Suprapubic skin (tissue), 3 donors: ENCODE results near the gene MRPL10.

Experiments
- CTCF ChIP-seq, 2 donors: fragments of 200-600 bp in 1 of 2; fragments of 450-650 bp in 1 of 2; sonication (generic) in 1 of 2; IDR thresholded peaks; one replicate each; pipeline ENCODE4 v1.5.1; 2016 to 2019; ENCODE audit warnings: antibody characterized with exemption in 2 of 2, mild to moderate bottlenecking in 1 of 2, moderate library complexity in 1 of 2
- POLR2AphosphoS5 ChIP-seq, 3 donors: sonication (generic); formaldehyde crosslinking; IDR thresholded peaks; one replicate each; pipeline ENCODE4 v1.6.1; 2017; ENCODE audit warnings: antibody characterized with exemption in 3 of 3

- TF ChIP-seq CTCF (IDR thresholded peaks at IDR 0.05) (no peak), POLR2AphosphoS5 (IDR thresholded peaks at IDR 0.05) (no peak)
Observed at GRCh38 chr17:47811709-47812108, 19.6 kb downstream of the MRPL10 start.
